Trophoblast cell (in vitro differentiated cells and primary cell): ENCODE results near the gene ZRSR2.

ENCODE experiments used
- DNase-seq, 2 donors: peaks; one replicate each; pipeline ENCODE4 v3.0.0-alpha.2; 2016
- H2AFZ ChIP-seq: 2 replicates; pipeline ENCODE4 v1.6.1; 2013; ENCODE audit warnings: low read length, moderate library complexity, mild to moderate bottlenecking; ENCODE audit not compliant: insufficient read depth, poor library complexity
- H2AK5ac ChIP-seq: 2 replicates; pipeline ENCODE4 v1.6.1; 2013; ENCODE audit warnings: mild to moderate bottlenecking, low read length
- H2BK120ac ChIP-seq: 2 replicates; pipeline ENCODE4 v1.6.1; 2013; ENCODE audit warnings: low read length, mild to moderate bottlenecking, moderate library complexity; ENCODE audit not compliant: insufficient read depth, poor library complexity
- H2BK12ac ChIP-seq: 2 replicates; pipeline ENCODE4 v1.6.1; 2013; ENCODE audit warnings: mild to moderate bottlenecking, low read length, moderate library complexity
- H2BK5ac ChIP-seq: 2 replicates; pipeline ENCODE4 v1.6.1; 2013; ENCODE audit warnings: low read length, low read depth, moderate library complexity, mild to moderate bottlenecking; ENCODE audit not compliant: poor library complexity
- H3K14ac ChIP-seq: 2 replicates; pipeline ENCODE4 v1.6.1; 2013; ENCODE audit warnings: mild to moderate bottlenecking, low read length
- H3K18ac ChIP-seq: 2 replicates; pipeline ENCODE4 v1.6.1; 2013; ENCODE audit warnings: mild to moderate bottlenecking, low read length
- H3K23ac ChIP-seq: 2 replicates; pipeline ENCODE4 v1.6.1; 2013; ENCODE audit warnings: low read length
- H3K27ac ChIP-seq: 2 replicates; pipeline ENCODE4 v1.5.1; 2013; ENCODE audit warnings: low read depth, mild to moderate bottlenecking, inconsistent platforms, low read length, moderate library complexity
- H3K27me3 ChIP-seq: 2 replicates; pipeline ENCODE4 v1.6.1; 2013; ENCODE audit warnings: inconsistent platforms, mild to moderate bottlenecking, low read length, moderate library complexity; ENCODE audit not compliant: insufficient read depth
- H3K36me3 ChIP-seq, 2 experiments: 1 replicate in 1 of 2; 2 replicates in 1 of 2; pipeline ENCODE4 v1.6.1; 2013; ENCODE audit warnings: low read length in 2 of 2, mild to moderate bottlenecking in 2 of 2, moderate library complexity in 1 of 2; ENCODE audit not compliant: insufficient read depth in 2 of 2, control insufficient read depth in 1 of 2
- H3K4ac ChIP-seq: 2 replicates; pipeline ENCODE4 v1.6.1; 2013; ENCODE audit warnings: low read depth, mild to moderate bottlenecking, low read length, moderate library complexity
- H3K4me1 ChIP-seq, 2 experiments: 1 replicate in 1 of 2; 2 replicates in 1 of 2; pipeline ENCODE4 v1.6.1; 2013; ENCODE audit warnings: low read length in 2 of 2, mild to moderate bottlenecking in 2 of 2, moderate library complexity in 1 of 2; ENCODE audit not compliant: insufficient read depth in 2 of 2, control insufficient read depth in 1 of 2
- H3K4me2 ChIP-seq: 2 replicates; pipeline ENCODE4 v1.6.1; 2013; ENCODE audit warnings: inconsistent platforms, mild to moderate bottlenecking, low read length, moderate library complexity
- H3K4me3 ChIP-seq: 2 replicates; pipeline ENCODE4 v1.5.1; 2013; ENCODE audit warnings: mild to moderate bottlenecking, low read depth, low read length, inconsistent platforms
- H3K79me1 ChIP-seq: one replicate; pipeline ENCODE4 v1.6.1; 2013; ENCODE audit warnings: low read length
- H3K79me2 ChIP-seq: 2 replicates; pipeline ENCODE4 v1.6.1; 2013; ENCODE audit warnings: low read length, mild to moderate bottlenecking; ENCODE audit not compliant: control insufficient read depth, insufficient read depth, poor library complexity
- H3K9ac ChIP-seq: 2 replicates; pipeline ENCODE4 v1.6.1; 2013; ENCODE audit warnings: mild to moderate bottlenecking, low read length
- H3K9me3 ChIP-seq: 2 replicates; pipeline ENCODE4 v1.6.1; 2013; ENCODE audit warnings: low read depth, mild to moderate bottlenecking, control low read depth, inconsistent platforms, low read length; ENCODE audit not compliant: insufficient read depth
- H4K12ac ChIP-seq: 2 replicates; pipeline ENCODE4 v1.6.1; 2013; ENCODE audit warnings: low read depth, mild to moderate bottlenecking, low read length, moderate library complexity
- H4K8ac ChIP-seq: 2 replicates; pipeline ENCODE4 v1.6.1; 2013; ENCODE audit warnings: low read depth, mild to moderate bottlenecking, low read length, moderate library complexity
- H4K91ac ChIP-seq: one replicate; pipeline ENCODE4 v1.6.1; 2013; ENCODE audit warnings: low read depth, mild to moderate bottlenecking, low read length, moderate library complexity
- WGBS: extraction: QIAGEN DNeasy Blood & Tissue Kit; methylation state at CpG from one replicate; pipeline ENCODE4 v1.1.7; 2013; ENCODE audit warnings: missing lambda C conversion rate; ENCODE audit not compliant: insufficient read length, insufficient coverage; ENCODE audit errors: extremely low coverage; 5-methylcytosine and 5-hydroxymethylcytosine counted together

ZRSR2 gene

DNA sequence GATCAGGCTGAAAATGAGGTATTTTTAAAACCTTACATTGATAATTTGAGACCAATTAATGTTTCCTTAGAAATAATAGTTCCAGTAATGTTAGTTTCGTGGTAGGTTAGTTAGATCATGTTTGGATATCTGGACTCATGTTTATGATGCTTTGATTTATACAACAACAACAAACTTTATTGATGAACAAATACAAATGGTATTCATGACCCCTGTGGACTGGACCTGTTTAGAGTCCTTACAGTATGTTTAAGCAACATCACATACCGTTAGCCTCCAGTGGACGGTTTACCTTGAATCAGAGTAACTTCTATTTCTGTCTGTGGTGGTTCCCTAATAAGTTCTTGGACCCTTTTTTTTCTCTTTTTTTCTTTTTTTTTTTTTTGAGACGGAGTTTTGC is 18.0 kb downstream of the ZRSR2 start:
- no peak overlapping the region for H3K14ac ChIP-seq
- H2AFZ ChIP-seq, result no peak overlapping the region
- no peak overlapping the region for H3K23ac ChIP-seq
- H3K4me3 ChIP-seq, result no peak overlapping the region
- no peak overlapping the region for H2BK5ac ChIP-seq
- H2AK5ac ChIP-seq, result no peak overlapping the region
- no peaks in the 10 kb centered on the region for H3K4me1 ChIP-seq
- H2BK12ac ChIP-seq, result no peak overlapping the region
- no peak for DNase-seq
- H2BK120ac ChIP-seq, result no peak overlapping the region
- H3K36me3 ChIP-seq, result peaks cover 3 to 8% of the 10 kb centered on the region in 2 experiments
- no peaks in the 10 kb centered on the region for H3K9me3 ChIP-seq
- H3K4me2 ChIP-seq, result no peak overlapping the region
- H3K27me3 ChIP-seq, result no peaks in the 10 kb centered on the region
- H4K12ac ChIP-seq, result no peak overlapping the region
- WGBS, result no CpG with 5 or more reads among the region's 4 CpGs
- H3K79me2 ChIP-seq, result no peaks in the 10 kb centered on the region
- H3K27ac ChIP-seq, result no peak overlapping the region
- no peak overlapping the region for H3K9ac ChIP-seq
- H3K79me1 ChIP-seq, result no peaks in the 10 kb centered on the region
- H3K4ac ChIP-seq, result no peak overlapping the region
- no peak overlapping the region for H4K91ac ChIP-seq
- no peak overlapping the region for H4K8ac ChIP-seq
- H3K18ac ChIP-seq, result no peak overlapping the region

DNA sequence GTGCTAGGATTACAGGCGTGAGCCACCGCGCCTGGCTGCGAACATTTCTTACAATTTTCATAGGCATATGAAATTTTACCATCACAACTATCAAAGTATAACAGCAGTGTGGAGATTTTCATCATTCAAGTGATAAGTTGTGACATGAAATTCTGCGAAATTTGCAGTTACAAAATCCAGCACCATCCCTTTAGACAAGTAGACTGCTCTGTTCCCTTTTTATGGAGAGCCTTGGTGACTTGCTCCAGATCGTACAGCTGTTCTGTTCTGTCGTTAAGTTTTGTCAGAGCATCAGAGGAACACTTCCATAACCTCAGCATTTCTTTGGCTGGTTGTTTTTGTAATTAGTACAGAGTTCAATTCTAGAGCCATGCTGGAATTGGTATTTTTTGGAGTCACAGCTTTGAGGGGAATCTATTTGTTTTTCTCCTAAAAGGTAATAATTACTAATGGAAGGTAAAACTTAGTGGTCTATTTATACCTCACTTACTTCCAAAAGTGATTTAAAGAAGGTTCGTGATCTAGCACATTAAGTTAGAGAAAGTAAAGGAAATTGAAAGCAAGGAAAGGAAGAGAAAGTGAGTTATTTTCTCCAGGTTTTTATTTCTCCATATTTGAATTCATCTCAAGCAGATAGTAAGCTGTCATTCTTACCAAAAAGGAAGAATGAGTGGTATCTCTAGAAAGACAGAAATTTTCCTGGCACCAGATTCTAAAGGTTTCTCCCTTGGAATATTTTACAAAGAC is 22.1 kb downstream of the ZRSR2 start:
- Histone ChIP-seq H3K4me2 (no peak overlapping the region), H3K4ac (no peak overlapping the region), H2BK12ac (no peak overlapping the region), H2BK120ac (no peak overlapping the region), H2AK5ac (no peak overlapping the region), H3K79me2 (no peaks in the 10 kb centered on the region), H3K27ac (no peak overlapping the region), H4K8ac (no peak overlapping the region), H4K91ac (no peak overlapping the region), H3K9ac (no peak overlapping the region), H2BK5ac (no peak overlapping the region), H2AFZ (no peak overlapping the region), H3K9me3 (no peaks in the 10 kb centered on the region), H3K79me1 (no peaks in the 10 kb centered on the region), H3K36me3 (peaks cover 3 to 6% of the 10 kb centered on the region in 2 experiments), H3K14ac (no peak overlapping the region), H3K4me3 (no peak overlapping the region), H3K23ac (no peak overlapping the region), H3K18ac (no peak overlapping the region), H4K12ac (no peak overlapping the region), H3K27me3 (no peaks in the 10 kb centered on the region), H3K4me1 (no peaks in the 10 kb centered on the region)
- no CpG with 5 or more reads among the region's 8 CpGs for WGBS
- no peak for DNase-seq

DNA sequence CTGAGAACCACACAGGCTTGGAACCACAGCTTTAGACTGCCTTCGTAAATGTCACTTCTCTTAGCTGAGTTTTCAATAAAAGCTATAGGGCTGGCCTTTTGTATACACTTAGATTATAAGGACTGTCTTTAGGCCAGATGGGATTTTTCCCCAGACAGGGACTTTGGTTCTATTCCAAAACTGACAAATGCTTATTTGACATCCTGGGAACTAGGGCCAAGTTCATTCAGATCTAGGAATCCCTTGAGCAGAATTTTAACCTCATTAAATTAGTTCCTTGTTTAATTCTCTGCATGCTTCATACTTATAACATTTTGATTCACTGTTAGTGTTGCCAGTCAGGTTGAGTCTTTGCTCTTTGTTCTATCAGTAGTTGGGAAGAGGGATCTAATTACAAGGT is 23.1 kb downstream of the ZRSR2 start:
- Histone ChIP-seq H3K23ac (no peak overlapping the region), H2BK120ac (no peak overlapping the region), H3K9ac (no peak overlapping the region), H2AFZ (no peak overlapping the region), H3K4me3 (no peak overlapping the region), H2BK12ac (no peak overlapping the region), H4K8ac (no peak overlapping the region), H3K9me3 (no peaks in the 10 kb centered on the region), H2AK5ac (no peak overlapping the region), H4K91ac (no peak overlapping the region), H3K79me1 (no peaks in the 10 kb centered on the region), H3K4me2 (no peak overlapping the region), H3K18ac (no peak overlapping the region), H3K79me2 (no peaks in the 10 kb centered on the region), H3K36me3 (peaks cover 3 to 6% of the 10 kb centered on the region in 2 experiments), H3K4ac (no peak overlapping the region), H3K4me1 (no peaks in the 10 kb centered on the region), H4K12ac (no peak overlapping the region), H2BK5ac (no peak overlapping the region), H3K14ac (no peak overlapping the region), H3K27ac (no peak overlapping the region), H3K27me3 (no peaks in the 10 kb centered on the region)
- WGBS, result no CpG with 5 or more reads among the region's 1 CpG
- DNase-seq, result no peak

DNA sequence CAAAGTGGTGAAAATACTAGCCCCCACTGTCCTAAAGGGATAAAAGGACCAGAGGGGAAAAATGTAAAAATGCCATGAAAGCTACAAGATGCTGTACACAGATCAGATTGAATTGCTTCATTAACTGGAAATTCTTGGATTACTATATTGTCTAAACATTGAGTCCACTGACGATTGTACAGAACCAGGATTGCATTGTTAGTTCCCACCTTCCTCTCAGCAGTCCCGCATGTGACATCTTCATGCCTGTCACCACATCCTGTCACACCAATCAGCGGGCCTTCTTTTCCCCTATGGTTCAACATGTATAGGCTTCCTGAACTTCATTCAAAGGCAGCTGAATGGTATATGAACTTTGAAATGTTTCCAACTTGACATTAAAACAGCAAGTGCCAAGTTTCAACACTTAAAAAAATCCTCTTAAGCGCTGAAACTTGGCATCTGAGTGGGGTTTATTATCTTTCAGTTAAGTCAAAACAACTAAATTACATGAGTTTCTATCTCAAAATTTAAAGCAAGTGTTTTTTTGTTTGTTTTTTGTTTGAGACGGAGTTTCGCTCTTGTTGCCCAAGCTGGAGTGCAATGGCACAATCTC is 24.6 kb downstream of the ZRSR2 start:
- H3K27me3 ChIP-seq, result no peaks in the 10 kb centered on the region
- no peak overlapping the region for H2AFZ ChIP-seq
- H3K4me3 ChIP-seq, result no peak overlapping the region
- no peak overlapping the region for H2AK5ac ChIP-seq
- no peak overlapping the region for H3K23ac ChIP-seq
- no peak overlapping the region for H3K18ac ChIP-seq
- no peak overlapping the region for H3K27ac ChIP-seq
- H3K9me3 ChIP-seq, result no peaks in the 10 kb centered on the region
- no peak overlapping the region for H3K4me2 ChIP-seq
- no peaks in the 10 kb centered on the region for H3K4me1 ChIP-seq
- H3K14ac ChIP-seq, result no peak overlapping the region
- no peak overlapping the region for H3K4ac ChIP-seq
- H2BK5ac ChIP-seq, result no peak overlapping the region
- H3K36me3 ChIP-seq, result peaks cover 0 to 4% of the 10 kb centered on the region in 2 experiments
- no CpG with 5 or more reads among the region's 6 CpGs for WGBS
- no peak overlapping the region for H4K8ac ChIP-seq
- H4K91ac ChIP-seq, result no peak overlapping the region
- DNase-seq, result no peak
- H3K9ac ChIP-seq, result no peak overlapping the region
- H3K79me2 ChIP-seq, result no peaks in the 10 kb centered on the region
- no peak overlapping the region for H2BK12ac ChIP-seq
- no peaks in the 10 kb centered on the region for H3K79me1 ChIP-seq
- H2BK120ac ChIP-seq, result no peak overlapping the region
- no peak overlapping the region for H4K12ac ChIP-seq
